ENCODE data around the gene EYA2. TPM values are rescaled to one million over a fixed set of nuclear protein-coding genes. Genes with fewer than 3 reads are reported as not detected.

The EYA2 gene
- total and polyA plus RNA-seq, 4 donors = 0.17 to 0.54 (median 0.23) TPM; not detected in 1

DNA sequence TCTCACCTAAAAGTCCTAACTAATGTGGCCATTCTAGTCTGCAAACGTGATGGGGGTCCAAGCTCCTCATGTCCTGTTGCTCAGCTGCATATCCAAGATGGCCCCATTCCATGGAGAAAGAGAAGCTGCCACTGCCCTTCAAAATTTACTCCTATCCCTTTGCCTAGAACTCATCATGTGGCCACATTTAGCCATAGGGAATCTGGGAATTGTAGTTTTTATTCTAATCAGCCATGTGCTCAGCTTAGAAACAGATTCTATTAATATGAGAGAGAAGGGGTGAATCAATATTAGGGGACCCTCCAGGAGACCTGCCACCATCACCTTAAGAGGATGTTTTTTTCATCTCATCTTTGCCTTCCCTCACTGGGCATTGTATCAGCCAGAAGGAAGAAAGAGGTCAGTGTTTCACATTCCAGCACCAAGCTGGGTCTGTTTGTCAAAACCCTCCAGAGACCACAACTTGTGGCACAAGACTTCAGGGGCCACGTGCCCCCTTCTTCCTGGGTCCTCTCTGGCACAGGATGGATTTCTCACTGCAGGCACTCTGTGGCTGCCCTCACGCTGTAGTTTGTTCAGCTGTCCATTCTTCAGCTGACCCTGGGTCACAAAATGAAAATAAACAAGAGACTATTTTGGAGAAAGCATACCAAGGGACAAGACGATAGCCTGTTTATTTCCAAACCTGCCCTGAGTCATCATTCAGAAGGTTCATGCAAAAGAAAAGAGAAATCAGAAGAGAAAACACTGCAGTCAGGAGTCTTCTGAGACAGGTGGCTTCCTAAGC is 172.0 kb downstream of the EYA2 start:
- Histone ChIP-seq H3K36me3 (ENCODE audit: control insufficient read depth in 4 of 4, insufficient read depth in 3 of 4, low read depth in 1 of 4, low read length in 3 of 4) (no peaks in the 10 kb centered on the region), H3K4me3 (ENCODE audit: low read depth in 1 of 3, low read length in 3 of 3) (no peak overlapping the region), H3K4me1 (ENCODE audit: control insufficient read depth in 4 of 4, insufficient read depth in 4 of 4, low read length in 3 of 4) (no peaks in the 10 kb centered on the region), H3K27me3 (ENCODE audit: control insufficient read depth in 4 of 4, insufficient read depth in 4 of 4, low read length in 3 of 4) (no peaks in the 10 kb centered on the region), H3K9me3 (ENCODE audit: control insufficient read depth in 4 of 4, low read length in 3 of 4) (peaks cover 7 to 19% (median 9%) of the 10 kb centered on the region in 4 donors), H3K27ac (ENCODE audit: low read depth in 1 of 2, low read length in 2 of 2) (no peak overlapping the region), H3K9ac (ENCODE audit: low read depth in 1 of 2, low read length in 2 of 2) (no peak overlapping the region)
- no peak for DNase-seq (ENCODE audit: low spot score)
- TF ChIP-seq NR2F2 (IDR thresholded peaks at IDR 0.05) (no peak), HNF4A (conservative IDR thresholded peaks at IDR 0.05) (no peak), FOXA1 (IDR thresholded peaks at IDR 0.05) (no peak), JUND (IDR thresholded peaks at IDR 0.05) (no peak), RXRA (IDR thresholded peaks at IDR 0.05) (no peak)
- TF ChIP-seq, protein P1, sequence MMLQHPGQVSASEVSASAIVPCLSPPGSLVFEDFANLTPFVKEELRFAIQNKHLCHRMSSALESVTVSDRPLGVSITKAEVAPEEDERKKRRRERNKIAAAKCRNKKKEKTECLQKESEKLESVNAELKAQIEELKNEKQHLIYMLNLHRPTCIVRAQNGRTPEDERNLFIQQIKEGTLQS (IDR thresholded peaks at IDR 0.05) = no peak
- TF ChIP-seq, protein P2, sequence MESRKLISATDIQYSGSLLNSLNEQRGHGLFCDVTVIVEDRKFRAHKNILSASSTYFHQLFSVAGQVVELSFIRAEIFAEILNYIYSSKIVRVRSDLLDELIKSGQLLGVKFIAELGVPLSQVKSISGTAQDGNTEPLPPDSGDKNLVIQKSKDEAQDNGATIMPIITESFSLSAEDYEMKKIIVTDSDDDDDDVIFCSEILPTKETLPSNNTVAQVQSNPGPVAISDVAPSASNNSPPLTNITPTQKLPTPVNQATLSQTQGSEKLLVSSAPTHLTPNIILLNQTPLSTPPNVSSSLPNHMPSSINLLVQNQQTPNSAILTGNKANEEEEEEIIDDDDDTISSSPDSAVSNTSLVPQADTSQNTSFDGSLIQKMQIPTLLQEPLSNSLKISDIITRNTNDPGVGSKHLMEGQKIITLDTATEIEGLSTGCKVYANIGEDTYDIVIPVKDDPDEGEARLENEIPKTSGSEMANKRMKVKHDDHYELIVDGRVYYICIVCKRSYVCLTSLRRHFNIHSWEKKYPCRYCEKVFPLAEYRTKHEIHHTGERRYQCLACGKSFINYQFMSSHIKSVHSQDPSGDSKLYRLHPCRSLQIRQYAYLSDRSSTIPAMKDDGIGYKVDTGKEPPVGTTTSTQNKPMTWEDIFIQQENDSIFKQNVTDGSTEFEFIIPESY (IDR thresholded peaks at IDR 0.05) = no peak
- TF ChIP-seq, protein P3, sequence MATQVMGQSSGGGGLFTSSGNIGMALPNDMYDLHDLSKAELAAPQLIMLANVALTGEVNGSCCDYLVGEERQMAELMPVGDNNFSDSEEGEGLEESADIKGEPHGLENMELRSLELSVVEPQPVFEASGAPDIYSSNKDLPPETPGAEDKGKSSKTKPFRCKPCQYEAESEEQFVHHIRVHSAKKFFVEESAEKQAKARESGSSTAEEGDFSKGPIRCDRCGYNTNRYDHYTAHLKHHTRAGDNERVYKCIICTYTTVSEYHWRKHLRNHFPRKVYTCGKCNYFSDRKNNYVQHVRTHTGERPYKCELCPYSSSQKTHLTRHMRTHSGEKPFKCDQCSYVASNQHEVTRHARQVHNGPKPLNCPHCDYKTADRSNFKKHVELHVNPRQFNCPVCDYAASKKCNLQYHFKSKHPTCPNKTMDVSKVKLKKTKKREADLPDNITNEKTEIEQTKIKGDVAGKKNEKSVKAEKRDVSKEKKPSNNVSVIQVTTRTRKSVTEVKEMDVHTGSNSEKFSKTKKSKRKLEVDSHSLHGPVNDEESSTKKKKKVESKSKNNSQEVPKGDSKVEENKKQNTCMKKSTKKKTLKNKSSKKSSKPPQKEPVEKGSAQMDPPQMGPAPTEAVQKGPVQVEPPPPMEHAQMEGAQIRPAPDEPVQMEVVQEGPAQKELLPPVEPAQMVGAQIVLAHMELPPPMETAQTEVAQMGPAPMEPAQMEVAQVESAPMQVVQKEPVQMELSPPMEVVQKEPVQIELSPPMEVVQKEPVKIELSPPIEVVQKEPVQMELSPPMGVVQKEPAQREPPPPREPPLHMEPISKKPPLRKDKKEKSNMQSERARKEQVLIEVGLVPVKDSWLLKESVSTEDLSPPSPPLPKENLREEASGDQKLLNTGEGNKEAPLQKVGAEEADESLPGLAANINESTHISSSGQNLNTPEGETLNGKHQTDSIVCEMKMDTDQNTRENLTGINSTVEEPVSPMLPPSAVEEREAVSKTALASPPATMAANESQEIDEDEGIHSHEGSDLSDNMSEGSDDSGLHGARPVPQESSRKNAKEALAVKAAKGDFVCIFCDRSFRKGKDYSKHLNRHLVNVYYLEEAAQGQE (IDR thresholded peaks at IDR 0.05) = no peak
- 53% methylated on average over 4 of the region's 4 CpGs for WGBS

DNA sequence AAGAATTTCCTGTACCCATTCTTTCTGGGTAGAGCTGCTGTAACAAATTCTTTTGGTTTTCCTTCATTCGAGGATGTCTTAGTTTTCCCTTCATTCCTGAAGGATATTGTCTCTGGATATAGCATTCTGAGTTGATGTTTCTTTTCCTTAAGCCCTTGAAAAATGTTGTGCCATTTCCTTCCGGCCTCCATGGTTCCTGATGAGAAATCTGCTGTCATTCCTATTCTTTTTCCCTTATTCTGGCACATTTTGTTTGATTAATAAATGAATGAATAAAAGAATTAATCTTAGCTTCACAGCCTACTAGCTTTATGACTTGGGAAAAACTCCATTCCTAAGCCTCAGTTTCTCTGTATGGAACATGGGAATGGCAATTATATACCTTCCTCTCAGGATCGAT is 173.1 kb downstream of the EYA2 start:
- Histone ChIP-seq H3K9ac (ENCODE audit: low read depth in 1 of 2, low read length in 2 of 2) (no peak overlapping the region), H3K36me3 (ENCODE audit: control insufficient read depth in 4 of 4, insufficient read depth in 3 of 4, low read depth in 1 of 4, low read length in 3 of 4) (no peaks in the 10 kb centered on the region), H3K9me3 (ENCODE audit: control insufficient read depth in 4 of 4, low read length in 3 of 4) (peaks cover 7 to 19% (median 9%) of the 10 kb centered on the region in 4 donors), H3K27ac (ENCODE audit: low read depth in 1 of 2, low read length in 2 of 2) (no peak overlapping the region), H3K4me1 (ENCODE audit: control insufficient read depth in 4 of 4, insufficient read depth in 4 of 4, low read length in 3 of 4) (no peaks in the 10 kb centered on the region), H3K4me3 (ENCODE audit: low read depth in 1 of 3, low read length in 3 of 3) (peak overlapping the region in 2 of 3 donors; percentile 12 to 54), H3K27me3 (ENCODE audit: control insufficient read depth in 4 of 4, insufficient read depth in 4 of 4, low read length in 3 of 4) (no peaks in the 10 kb centered on the region)
- no peak for TF ChIP-seq HNF4G (IDR thresholded peaks at IDR 0.05)
- TF ChIP-seq TAF1 (conservative IDR thresholded peaks at IDR 0.05) = no peak
- TF ChIP-seq, protein P2 (IDR thresholded peaks at IDR 0.05) = no peak
- no peak for TF ChIP-seq NR2F2 (IDR thresholded peaks at IDR 0.05)
- TF ChIP-seq EGR1 (IDR thresholded peaks at IDR 0.05; ENCODE audit: low read depth in 2 of 2) = no peak
- no peak for TF ChIP-seq GABPA (IDR thresholded peaks at IDR 0.05 in 1 of 2, conservative IDR thresholded peaks at IDR 0.05 in 1 of 2)
- WGBS = 90% methylated on average over 3 of the region's 3 CpGs
- no peak for DNase-seq (ENCODE audit: low spot score)
